IMR-90 (cell line): ENCODE data around the gene UBXN11. TPM values are rescaled to one million over a fixed set of nuclear protein-coding genes. Genes with fewer than 3 reads are reported as not detected.

Experiments
- ATAC-seq: fragments of 200-7000 bp; cut with Tn5 transposase; 2 replicates; pipeline ENCODE4 v1.9.1; 2020; ENCODE audit warnings: low read depth, mild to moderate bottlenecking, moderate library complexity
- BruUV-seq: library from RNA; stranded (reverse); fragments of 400-500 nt; replicated peaks from 2 replicates; lab custom pipeline; 2021; lab: Mats Ljungman, UMichigan
- CTCF ChIA-PET: fragments of 300-600 bp; formaldehyde crosslinking; extraction: SDS; loops from one replicate; lab custom pipeline; 2021; ENCODE audit warnings: antibody characterized with exemption; lab: Yijun Ruan, JAX
- POLR2A ChIA-PET: fragments of 300-600 bp; sonication (Branson Sonifier 250); formaldehyde crosslinking; loops from one replicate; lab custom pipeline; 2022; ENCODE audit warnings: antibody characterized with exemption; ENCODE audit not compliant: unreplicated experiment; lab: Charles Lee
- DNase-seq: peaks from one replicate; pipeline ENCODE4 v3.0.0; 2013
- H2AFZ ChIP-seq: replicated peaks from 2 replicates; pipeline ENCODE3; 2013; ENCODE audit warnings: low read length, mild to moderate bottlenecking; ENCODE audit not compliant: poor library complexity
- H2AK5ac ChIP-seq: 2 replicates; pipeline ENCODE4 v1.6.1; 2013; ENCODE audit warnings: low read depth, low read length, inconsistent platforms
- H2AK9ac ChIP-seq: replicated peaks from 2 replicates; pipeline ENCODE3; 2013; ENCODE audit warnings: mild to moderate bottlenecking, low read depth, low read length, moderate library complexity; ENCODE audit not compliant: poor library complexity
- H2BK120ac ChIP-seq: 2 replicates; pipeline ENCODE4 v1.6.1; 2013; ENCODE audit warnings: low read depth, low read length, inconsistent platforms
- H2BK15ac ChIP-seq: 3 replicates; pipeline ENCODE4 v1.6.1; 2013; ENCODE audit warnings: low read depth, low read length, inconsistent platforms
- H2BK20ac ChIP-seq: 2 replicates; pipeline ENCODE4 v1.6.1; 2013; ENCODE audit warnings: low read depth, mild to moderate bottlenecking, inconsistent platforms, low read length, moderate library complexity
- H2BK5ac ChIP-seq: 2 replicates; pipeline ENCODE4 v1.6.1; 2013; ENCODE audit warnings: mild to moderate bottlenecking, low read depth, low read length, inconsistent platforms; ENCODE audit not compliant: poor library complexity, severe bottlenecking
- H3K14ac ChIP-seq: replicated peaks from 2 replicates; pipeline ENCODE4 v1.6.1; 2013; ENCODE audit warnings: low read depth, low read length, inconsistent platforms
- H3K18ac ChIP-seq: 2 replicates; pipeline ENCODE4 v1.6.1; 2013; ENCODE audit warnings: low read depth, low read length, control low read depth
- H3K23ac ChIP-seq: 2 replicates; pipeline ENCODE4 v1.6.1; 2013; ENCODE audit warnings: low read depth, low read length, inconsistent platforms
- H3K27ac ChIP-seq: 2 replicates; pipeline ENCODE4 v1.5.1; 2013; ENCODE audit warnings: mild to moderate bottlenecking, control low read depth, low read length; ENCODE audit not compliant: insufficient read depth
- H3K27me3 ChIP-seq: 2 replicates; pipeline ENCODE4 v1.6.1; 2013; ENCODE audit warnings: low read length; ENCODE audit not compliant: control insufficient read depth, insufficient read depth
- H3K36me3 ChIP-seq: 2 replicates; pipeline ENCODE4 v1.6.1; 2013; ENCODE audit warnings: low read length, mixed read lengths; ENCODE audit not compliant: control insufficient read depth, insufficient read depth
- H3K4ac ChIP-seq: 2 replicates; pipeline ENCODE4 v1.6.1; 2013; ENCODE audit warnings: low read depth, low read length, inconsistent platforms
- H3K4me1 ChIP-seq: 2 replicates; pipeline ENCODE4 v1.6.1; 2013; ENCODE audit warnings: low read length, mixed read lengths; ENCODE audit not compliant: control insufficient read depth, insufficient read depth
- H3K4me2 ChIP-seq: 2 replicates; pipeline ENCODE4 v1.6.1; 2013; ENCODE audit warnings: low read depth, mild to moderate bottlenecking, control low read depth, low read length, moderate library complexity
- H3K4me3 ChIP-seq: 2 replicates; pipeline ENCODE4 v1.5.1; 2013; ENCODE audit warnings: low read depth, mild to moderate bottlenecking, control low read depth, low read length, moderate library complexity; ENCODE audit not compliant: insufficient read depth
- H3K56ac ChIP-seq: 2 replicates; pipeline ENCODE4 v1.6.1; 2013; ENCODE audit warnings: low read length, inconsistent platforms; ENCODE audit not compliant: insufficient read depth; ENCODE audit errors: extremely low read depth
- H3K79me1 ChIP-seq, 2 experiments: 2 replicates each; pipeline ENCODE4 v1.6.1; 2013; ENCODE audit warnings: low read length in 2 of 2, inconsistent platforms in 1 of 2, low read depth in 1 of 2
- H3K9ac ChIP-seq: 2 replicates; pipeline ENCODE4 v1.6.1; 2013; ENCODE audit warnings: low read depth, low read length, control low read depth
- H3K9me1 ChIP-seq: 2 replicates; pipeline ENCODE4 v1.6.1; 2013; ENCODE audit warnings: low read length, inconsistent platforms; ENCODE audit not compliant: insufficient read depth
- H3K9me3 ChIP-seq: 2 replicates; pipeline ENCODE4 v1.6.1; 2013; ENCODE audit warnings: low read length; ENCODE audit not compliant: control insufficient read depth, insufficient read depth
- H4K20me1 ChIP-seq: 2 replicates; pipeline ENCODE4 v1.6.1; 2013; ENCODE audit warnings: low read length, inconsistent platforms; ENCODE audit not compliant: insufficient read depth
- H4K5ac ChIP-seq: 2 replicates; pipeline ENCODE4 v1.6.1; 2013; ENCODE audit warnings: mild to moderate bottlenecking, low read depth, low read length, control low read depth
- H4K8ac ChIP-seq, 2 experiments: 2 replicates each; pipeline ENCODE4 v1.6.1; 2013; ENCODE audit warnings: low read depth in 2 of 2, low read length in 2 of 2, control low read depth in 1 of 2, inconsistent platforms in 1 of 2
- H4K91ac ChIP-seq: 2 replicates; pipeline ENCODE4 v1.6.1; 2013; ENCODE audit warnings: low read depth, low read length, inconsistent platforms; ENCODE audit not compliant: insufficient read depth
- BHLHE40 ChIP-seq: fragments of 150-350 bp; IDR thresholded peaks from 2 replicates; pipeline ENCODE4 v1.6.1; 2016; ENCODE audit warnings: mild to moderate bottlenecking, low read depth, low read length
- CEBPB ChIP-seq: IDR thresholded peaks from 2 replicates; pipeline ENCODE4 v1.6.1; 2012; ENCODE audit warnings: low read depth, low read length, improper control_type of control experiment
- CHD1 ChIP-seq: IDR thresholded peaks from 2 replicates; pipeline ENCODE4 v1.6.1; 2012; ENCODE audit warnings: low read depth, low read length, improper control_type of control experiment
- FOS ChIP-seq: fragments of 150-350 bp; IDR thresholded peaks from 2 replicates; pipeline ENCODE4 v1.6.1; 2016; ENCODE audit warnings: low read depth, low read length
- MAFK ChIP-seq: IDR thresholded peaks from 2 replicates; pipeline ENCODE4 v1.6.1; 2012; ENCODE audit warnings: low read depth, low read length, improper control_type of control experiment
- MAZ ChIP-seq: IDR thresholded peaks from 2 replicates; pipeline ENCODE4 v1.6.1; 2012; ENCODE audit warnings: low read depth, mild to moderate bottlenecking, low read length, improper control_type of control experiment, moderate library complexity, borderline replicate concordance
- MXI1 ChIP-seq: IDR thresholded peaks from 2 replicates; pipeline ENCODE4 v1.6.1; 2012; ENCODE audit warnings: low read depth, mild to moderate bottlenecking, low read length, moderate library complexity, borderline replicate concordance
- NFE2L2 ChIP-seq: fragments of 150-350 bp; IDR thresholded peaks from 2 replicates; pipeline ENCODE4 v1.6.1; 2016; ENCODE audit warnings: low read depth, mild to moderate bottlenecking, low read length
- POLR2A ChIP-seq: IDR thresholded peaks from 2 replicates; pipeline ENCODE4 v1.6.1; 2012; ENCODE audit warnings: mild to moderate bottlenecking, low read depth, low read length
- RAD21 ChIP-seq: IDR thresholded peaks from 2 replicates; pipeline ENCODE4 v1.6.1; 2012; ENCODE audit warnings: low read length, improper control_type of control experiment
- RCOR1 ChIP-seq: IDR thresholded peaks from 2 replicates; pipeline ENCODE4 v1.6.1; 2012; ENCODE audit warnings: mild to moderate bottlenecking, low read length, improper control_type of control experiment; ENCODE audit not compliant: insufficient replicate concordance
- RFX5 ChIP-seq: IDR thresholded peaks from 2 replicates; pipeline ENCODE4 v1.8.0; 2012; ENCODE audit warnings: low read depth, mild to moderate bottlenecking, low read length, moderate library complexity
- SMC3 ChIP-seq: fragments of 150-350 bp; IDR thresholded peaks from 2 replicates; pipeline ENCODE4 v1.6.1; 2016; ENCODE audit warnings: low read depth, mild to moderate bottlenecking, antibody characterized with exemption, low read length, moderate library complexity
- WGBS, 2 experiments: methylation state at CpG; one replicate each; pipeline versions ENCODE4 v1.1.5 to v1.1.7; 2013; ENCODE audit warnings: missing lambda C conversion rate in 2 of 2; ENCODE audit not compliant: insufficient read length in 1 of 2; ENCODE audit errors: extremely low coverage in 2 of 2; 5-methylcytosine and 5-hydroxymethylcytosine counted together
- dilution Hi-C: fragments of 300-500 bp; cut with HindIII; formaldehyde crosslinking; loops from one replicate; pipeline ENCODE4 v1.14.3; 2018; ENCODE audit warnings: low sequenced_read_pairs; ENCODE audit not compliant: unreplicated experiment
- in situ Hi-C: fragments of 300-500 bp; cut with MboI; formaldehyde crosslinking; loops from 3 replicates; pipeline ENCODE4 v1.14.3; 2019; ENCODE audit warnings: low sequenced_read_pairs, inconsistent platforms, mixed read lengths
- intact Hi-C: fragments of 100-400 bp; cut with micrococcal nuclease; formaldehyde crosslinking; loops from 2 replicates; pipeline ENCODE4 v1.10.0; 2022
- polyA plus RNA-seq, 3 experiments: library from polyadenylated mRNA; depleted of rRNA; stranded (reverse); fragments of >200 nt; gene quantifications; 2 replicates each; pipeline ENCODE4 v1.2.3, GENCODE V29; 2012; ENCODE audit warnings: low replicate concordance in 1 of 3
- total RNA-seq: library from RNA; depleted of rRNA; stranded (reverse); fragments of >200 nt; gene quantifications from 2 replicates; pipeline ENCODE4 v1.2.3, GENCODE V29; 2012
- TF ChIP-seq, protein P1 (sequence below): conservative IDR thresholded peaks from 2 replicates; pipeline ENCODE4 v1.5.1; 2012; ENCODE audit warnings: mild to moderate bottlenecking, low read depth, low read length, improper control_type of control experiment
- TF ChIP-seq, protein P2 (sequence below): fragments of 150-350 bp; IDR thresholded peaks from 2 replicates; pipeline ENCODE4 v1.6.1; 2016; ENCODE audit warnings: low read depth, mild to moderate bottlenecking, low read length, moderate library complexity, borderline replicate concordance
- TF ChIP-seq, protein P3 (sequence below): fragments of 150-350 bp; IDR thresholded peaks from 2 replicates; pipeline ENCODE4 v1.6.1; 2017; ENCODE audit warnings: mild to moderate bottlenecking, antibody characterized with exemption, low read length, low read depth

Gene UBXN11
- total and polyA plus RNA-seq, 2 of the 4 experiments (the other 2 are of a cell fraction), result 5.2 to 17.0 TPM

DNA sequence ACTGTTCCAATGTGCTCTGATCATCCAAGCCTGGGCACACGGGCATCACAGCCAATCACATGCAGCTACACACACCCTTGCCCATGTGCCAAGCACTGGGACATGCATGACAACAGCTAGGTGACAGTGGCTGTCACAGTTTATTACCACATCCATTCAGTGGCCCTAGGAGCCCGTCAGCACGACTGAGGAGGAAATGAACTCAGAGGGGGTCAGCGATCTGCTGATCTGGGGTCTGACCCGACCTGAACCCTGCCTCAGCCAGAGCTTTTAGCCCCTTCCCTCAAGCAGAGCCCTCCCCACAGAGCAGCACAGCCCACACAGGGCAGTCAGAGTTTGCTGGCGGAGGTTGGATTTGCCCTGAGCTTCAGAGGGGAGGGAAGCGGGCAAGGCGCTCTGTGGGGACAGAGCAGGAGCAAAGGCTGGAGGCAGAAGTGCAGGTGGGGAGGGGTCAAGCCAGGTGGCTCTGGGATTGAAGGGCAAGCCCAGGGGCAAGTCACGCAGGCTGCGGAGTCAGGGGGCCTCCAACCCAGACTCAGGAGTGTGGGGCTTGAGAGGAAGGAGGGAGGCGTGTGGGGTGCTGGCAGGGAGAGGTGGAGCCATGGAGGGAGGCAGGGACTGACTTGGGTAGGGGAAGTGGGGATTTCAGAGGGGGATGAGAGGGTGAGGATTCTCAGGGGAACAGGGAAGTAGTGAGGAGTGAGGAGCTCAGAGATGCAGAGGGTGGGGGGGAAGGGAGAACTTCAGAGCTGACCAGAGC lies 16.1 kb downstream of the UBXN11 start:
- no peak overlapping the region for H3K27ac ChIP-seq
- peaks cover under 1% of the 10 kb centered on the region for H3K4me1 ChIP-seq
- H3K36me3 ChIP-seq, result no peaks in the 10 kb centered on the region
- POLR2A ChIA-PET, result no interaction called here
- intact Hi-C loops, result no loop called here
- H3K23ac ChIP-seq, result no peak overlapping the region
- H2BK20ac ChIP-seq, result no peak overlapping the region
- no peak overlapping the region for H3K18ac ChIP-seq
- peaks cover 6% of the 10 kb centered on the region for H3K9me1 ChIP-seq
- no peak overlapping the region for H4K91ac ChIP-seq
- no peak overlapping the region for H3K4ac ChIP-seq
- no peaks in the 10 kb centered on the region for H3K9me3 ChIP-seq
- H2BK120ac ChIP-seq, result no peak overlapping the region
- no peak overlapping the region for H3K56ac ChIP-seq
- peaks cover 0 to 16% of the 10 kb centered on the region in 2 experiments; a peak in 2 of 4 replicates for H3K79me1 ChIP-seq
- H3K9ac ChIP-seq, result no peak overlapping the region
- ATAC-seq (no peak), DNase-seq (no peak)
- H3K27me3 ChIP-seq, result no peaks in the 10 kb centered on the region
- no peak overlapping the region for H4K8ac ChIP-seq
- dilution Hi-C loops, result no loop called here
- no peak overlapping the region for H3K14ac ChIP-seq
- no TSS peak for BruUV-seq
- no peak overlapping the region for H4K5ac ChIP-seq
- no peak for TF ChIP-seq SMC3
- TF ChIP-seq CEBPB, result no peak
- TF ChIP-seq FOS, result no peak
- TF ChIP-seq, protein P1, sequence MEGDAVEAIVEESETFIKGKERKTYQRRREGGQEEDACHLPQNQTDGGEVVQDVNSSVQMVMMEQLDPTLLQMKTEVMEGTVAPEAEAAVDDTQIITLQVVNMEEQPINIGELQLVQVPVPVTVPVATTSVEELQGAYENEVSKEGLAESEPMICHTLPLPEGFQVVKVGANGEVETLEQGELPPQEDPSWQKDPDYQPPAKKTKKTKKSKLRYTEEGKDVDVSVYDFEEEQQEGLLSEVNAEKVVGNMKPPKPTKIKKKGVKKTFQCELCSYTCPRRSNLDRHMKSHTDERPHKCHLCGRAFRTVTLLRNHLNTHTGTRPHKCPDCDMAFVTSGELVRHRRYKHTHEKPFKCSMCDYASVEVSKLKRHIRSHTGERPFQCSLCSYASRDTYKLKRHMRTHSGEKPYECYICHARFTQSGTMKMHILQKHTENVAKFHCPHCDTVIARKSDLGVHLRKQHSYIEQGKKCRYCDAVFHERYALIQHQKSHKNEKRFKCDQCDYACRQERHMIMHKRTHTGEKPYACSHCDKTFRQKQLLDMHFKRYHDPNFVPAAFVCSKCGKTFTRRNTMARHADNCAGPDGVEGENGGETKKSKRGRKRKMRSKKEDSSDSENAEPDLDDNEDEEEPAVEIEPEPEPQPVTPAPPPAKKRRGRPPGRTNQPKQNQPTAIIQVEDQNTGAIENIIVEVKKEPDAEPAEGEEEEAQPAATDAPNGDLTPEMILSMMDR, result no peak
- no peak for TF ChIP-seq MAZ
- no peak for TF ChIP-seq RAD21
- TF ChIP-seq POLR2A, result no peak
- TF ChIP-seq BHLHE40, result no peak
- no peak for TF ChIP-seq MXI1
- no peak for TF ChIP-seq RCOR1
- TF ChIP-seq, protein P2, sequence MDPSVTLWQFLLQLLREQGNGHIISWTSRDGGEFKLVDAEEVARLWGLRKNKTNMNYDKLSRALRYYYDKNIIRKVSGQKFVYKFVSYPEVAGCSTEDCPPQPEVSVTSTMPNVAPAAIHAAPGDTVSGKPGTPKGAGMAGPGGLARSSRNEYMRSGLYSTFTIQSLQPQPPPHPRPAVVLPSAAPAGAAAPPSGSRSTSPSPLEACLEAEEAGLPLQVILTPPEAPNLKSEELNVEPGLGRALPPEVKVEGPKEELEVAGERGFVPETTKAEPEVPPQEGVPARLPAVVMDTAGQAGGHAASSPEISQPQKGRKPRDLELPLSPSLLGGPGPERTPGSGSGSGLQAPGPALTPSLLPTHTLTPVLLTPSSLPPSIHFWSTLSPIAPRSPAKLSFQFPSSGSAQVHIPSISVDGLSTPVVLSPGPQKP, result no peak
- TF ChIP-seq, protein P3, sequence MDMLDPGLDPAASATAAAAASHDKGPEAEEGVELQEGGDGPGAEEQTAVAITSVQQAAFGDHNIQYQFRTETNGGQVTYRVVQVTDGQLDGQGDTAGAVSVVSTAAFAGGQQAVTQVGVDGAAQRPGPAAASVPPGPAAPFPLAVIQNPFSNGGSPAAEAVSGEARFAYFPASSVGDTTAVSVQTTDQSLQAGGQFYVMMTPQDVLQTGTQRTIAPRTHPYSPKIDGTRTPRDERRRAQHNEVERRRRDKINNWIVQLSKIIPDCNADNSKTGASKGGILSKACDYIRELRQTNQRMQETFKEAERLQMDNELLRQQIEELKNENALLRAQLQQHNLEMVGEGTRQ, result no peak
- TF ChIP-seq NFE2L2, result no peak
- TF ChIP-seq CHD1, result no peak
- TF ChIP-seq RFX5, result no peak
- no peak for TF ChIP-seq MAFK
- in situ Hi-C loops, result no loop called here
- H3K4me2 ChIP-seq, result no peak overlapping the region
- H3K4me3 ChIP-seq, result no peak overlapping the region
- CTCF ChIA-PET, result no interaction called here
- H2AFZ ChIP-seq, result no peak overlapping the region
- no peak overlapping the region for H2BK5ac ChIP-seq
- no peak overlapping the region for H2AK5ac ChIP-seq
- H2AK9ac ChIP-seq, result no peak overlapping the region
- no peak overlapping the region for H2BK15ac ChIP-seq
- H4K20me1 ChIP-seq, result no peaks in the 10 kb centered on the region
- WGBS, 2 experiments, result 89% methylated on average over 5 of the region's 11 CpGs; no CpG with 5 or more reads in 1 of the 2 experiments
